ENCODE measurements around the gene ZFYVE9. TPM values are rescaled to one million over a fixed set of nuclear protein-coding genes. Genes with fewer than 3 reads are reported as not detected.

The ZFYVE9 gene
- total and polyA plus RNA-seq, 2 of the 13 experiments (the other 11 are each of a cell fraction or from before 2014, with no cell fraction given) = 9.2 to 19.8 TPM

DNA sequence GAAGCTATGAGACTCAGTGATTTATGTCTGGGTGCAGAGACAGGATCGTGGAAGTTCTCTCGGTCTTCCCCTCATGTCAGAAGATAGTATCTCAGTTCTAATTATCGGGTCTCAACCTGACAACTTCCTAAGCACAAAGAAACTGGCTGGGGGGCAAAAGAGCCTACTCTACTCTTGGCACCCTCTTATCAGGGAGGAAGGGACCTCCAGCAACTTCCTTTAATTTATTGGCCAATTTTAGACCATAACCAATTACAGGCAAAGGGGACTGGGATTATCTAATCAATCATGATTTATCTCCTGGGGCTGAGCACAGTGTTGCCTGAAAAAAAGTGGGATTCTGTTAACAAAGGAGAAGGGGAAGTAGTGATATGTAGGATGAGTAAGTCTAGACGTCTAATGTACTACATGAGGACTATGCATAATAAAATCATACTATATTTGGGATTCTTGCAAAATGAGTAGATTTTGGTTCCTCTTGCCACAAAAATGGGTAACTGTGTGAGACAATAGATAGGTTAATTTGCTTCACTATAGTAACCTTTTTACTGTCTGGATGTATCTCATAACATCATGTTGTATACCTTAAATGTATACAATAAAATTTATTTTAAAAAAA is 98.8 kb downstream of the ZFYVE9 start:
- H3K36me3 ChIP-seq (replicated peaks in 1 of 2; ENCODE audit: control insufficient read depth in 1 of 2, insufficient read depth in 2 of 2, low read length in 2 of 2) = peaks cover 5 to 17% of the 10 kb centered on the region in 2 experiments; a peak in 2 of 5 replicates
- no peak overlapping the region for H3K4me3 ChIP-seq (replicated peaks in 1 of 3; ENCODE audit: insufficient read depth in 1 of 3, low read depth in 2 of 3, low read length in 3 of 3)
- ATAC-seq (no peak), DNase-seq (ENCODE audit: low spot score) (no peak), FAIRE-seq (no peak)
- H3K4me2 ChIP-seq (ENCODE audit: low read depth, low read length) = no peak overlapping the region
- H3K27me3 ChIP-seq (ENCODE audit: control insufficient read depth in 1 of 2, insufficient read depth in 2 of 2, low read length in 2 of 2) = no peaks in the 10 kb centered on the region; a peak in 1 of 5 replicates
- no peaks in the 10 kb centered on the region for H4K20me1 ChIP-seq (ENCODE audit: insufficient read depth, low read length)
- no peak overlapping the region for H3K9ac ChIP-seq (ENCODE audit: insufficient read depth, low read depth, low read length)
- 95% methylated on average over 4 of the region's 4 CpGs for WGBS (ENCODE audit: low lambda C conversion rate)
- CTCF ChIA-PET (ENCODE audit: low intra/inter-chr PET ratio, low total read pairs) = no interaction called here
- TF ChIP-seq ZNF350 (CRISPR knock-in tag; IDR thresholded peaks at IDR 0.05; ENCODE audit: borderline replicate concordance, low read depth) (no peak), THAP8 (CRISPR knock-in tag; IDR thresholded peaks at IDR 0.05; ENCODE audit: borderline replicate concordance) (no peak), ZNF383 (CRISPR knock-in tag; IDR thresholded peaks at IDR 0.05; ENCODE audit: borderline replicate concordance) (no peak), HNF1B (CRISPR knock-in tag; IDR thresholded peaks at IDR 0.05) (no peak), RORA (CRISPR knock-in tag; IDR thresholded peaks at IDR 0.05) (no peak), SPEN (CRISPR knock-in tag; IDR thresholded peaks at IDR 0.05; ENCODE audit: low read depth) (no peak), ZNF703 (CRISPR knock-in tag; IDR thresholded peaks at IDR 0.05; ENCODE audit: borderline replicate concordance) (no peak), HOXA3 (CRISPR knock-in tag; IDR thresholded peaks at IDR 0.05) (no peak), MIER2 (CRISPR knock-in tag; IDR thresholded peaks at IDR 0.05) (no peak), ZNF138 (CRISPR knock-in tag; IDR thresholded peaks at IDR 0.05; ENCODE audit: low read depth) (no peak)
- TF ChIP-seq, protein P1, sequence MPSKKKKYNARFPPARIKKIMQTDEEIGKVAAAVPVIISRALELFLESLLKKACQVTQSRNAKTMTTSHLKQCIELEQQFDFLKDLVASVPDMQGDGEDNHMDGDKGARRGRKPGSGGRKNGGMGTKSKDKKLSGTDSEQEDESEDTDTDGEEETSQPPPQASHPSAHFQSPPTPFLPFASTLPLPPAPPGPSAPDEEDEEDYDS (CRISPR knock-in tag; IDR thresholded peaks at IDR 0.05) = no peak
- POLR2A ChIA-PET = no interaction called here
- in situ Hi-C loops (cut with HindIII; ENCODE audit: extremely low pct_ligation_motif_present, low pct_unique_long_range_greater_than_20kb) (no loop called here), intact Hi-C loops (cut with micrococcal nuclease; ENCODE audit: unreplicated experiment) (no loop called here)
- H3K4me1 ChIP-seq (ENCODE audit: insufficient read depth, low read length) = peaks cover 8% of the 10 kb centered on the region
- no TSS peak for BruUV-seq (replicated peaks)
- no peaks in the 10 kb centered on the region for H3K79me2 ChIP-seq (ENCODE audit: insufficient read depth, low read length)
- H2AFZ ChIP-seq (ENCODE audit: low read length) = no peak overlapping the region
- no peak overlapping the region for H3K27ac ChIP-seq (ENCODE audit: extremely low read length, insufficient read depth, low read length)
- H3K9me3 ChIP-seq (ENCODE audit: low read length) = no peaks in the 10 kb centered on the region

Data from HepG2 (cell line).